Adrenal gland (tissue), 19 donors: ENCODE results near the gene FBXL15. TPM values are rescaled to one million over a fixed set of nuclear protein-coding genes. Genes with fewer than 3 reads are reported as not detected.

Experiments
- DNase-seq, 7 donors: peaks; one replicate each; pipeline ENCODE4 v3.0.0-alpha.2; 2019 to 2020
- H3K27ac ChIP-seq, 5 donors: fragments of 200-600 bp; sonication (generic) in 4 of 5; 1 replicate in 3 of 5; 2 replicates in 2 of 5; pipeline versions ENCODE4 v1.5.1 to v1.8.0; 2016 to 2020; ENCODE audit warnings: mild to moderate bottlenecking in 1 of 5
- H3K27me3 ChIP-seq: fragments of 200-600 bp; 2 replicates; pipeline ENCODE4 v1.8.0; 2021
- H3K36me3 ChIP-seq, 2 donors: fragments of 200-600 bp; replicated peaks in 1 of 2; 1 replicate in 1 of 2; 2 replicates in 1 of 2; pipeline versions ENCODE4 v1.5.1 to v1.8.0; 2018 to 2022
- H3K4me1 ChIP-seq, 2 donors: fragments of 200-600 bp; replicated peaks in 1 of 2; 1 replicate in 1 of 2; 2 replicates in 1 of 2; pipeline versions ENCODE4 v1.5.1 to v1.8.0; 2018 to 2021
- H3K4me3 ChIP-seq, 4 donors: fragments of 200-600 bp; sonication (generic) in 3 of 4; one replicate each; pipeline ENCODE4 v1.5.1; 2016 to 2018
- H3K9me3 ChIP-seq, 3 donors: fragments of 200-600 bp; sonication (generic) in 1 of 3; replicated peaks in 1 of 3; 1 replicate in 2 of 3; 2 replicates in 1 of 3; pipeline versions ENCODE4 v1.5.1 to v1.8.0; 2016 to 2021
- CTCF ChIP-seq, 6 experiments: fragments of 450-650 bp in 4 of 6; fragments of 200-600 bp in 2 of 6; sonication (generic) in 1 of 6; IDR thresholded peaks; 1 replicate in 5 of 6; 2 replicates in 1 of 6; pipeline versions ENCODE4 v1.5.1 to v1.8.0; 2016 to 2021; ENCODE audit warnings: antibody characterized with exemption in 6 of 6, mild to moderate bottlenecking in 2 of 6, moderate library complexity in 1 of 6
- POLR2A ChIP-seq, 2 donors: fragments of 450-650 bp; IDR thresholded peaks; one replicate each; pipeline ENCODE4 v1.6.1; 2017; ENCODE audit warnings: antibody characterized with exemption in 2 of 2, mild to moderate bottlenecking in 2 of 2, moderate library complexity in 1 of 2
- WGBS, 4 donors: extraction: QIAGEN DNeasy Blood & Tissue Kit in 2 of 4; methylation state at CpG; one replicate each; pipeline versions ENCODE4 v1.1.5 to v1.1.7; 2013 to 2017; 5-methylcytosine and 5-hydroxymethylcytosine counted together
- intact Hi-C, 2 donors: fragments of 100-400 bp; cut with DNase I; formaldehyde crosslinking; loops; one replicate each; pipeline versions ENCODE4 v1.14.1 to v1.15.0; 2022 to 2023
- long read RNA-seq, 10 donors: library from polyadenylated mRNA in 3 of 10; unstranded in 2 of 10; stranded (forward) in 1 of 10; transcript quantifications; one replicate each; pipeline ENCODE4 v2.0.0 and lab custom pipeline, GENCODE V29; 2021 to 2026
- polyA plus RNA-seq, 3 donors: library from polyadenylated mRNA; stranded (reverse); fragments of 200-250 nt in 2 of 3; fragments of 350-450 nt in 1 of 3; fragmentation: Illumina TruSeq in 1 of 3; extraction: RNeasy Lipid Tissue Mini Kit (QIAGEN cat#74804) in 1 of 3; gene quantifications; one replicate each; pipeline ENCODE4 v1.2.3, GENCODE V29; 2013 to 2014
- total RNA-seq, 9 donors: library from RNA; depleted of rRNA in 4 of 9; stranded (reverse); fragments of >200 nt in 4 of 9; fragments of 120-200 nt in 1 of 9; fragmentation: NEBNext Ultra II Directional in 1 of 9; extraction: Animal tissue kit (Norgen Biotek cat#: 25700) in 1 of 9; gene quantifications; one replicate each; pipeline versions ENCODE4 v1.1.0 to v1.2.4, GENCODE V29; 2013 to 2023
- donor health status: healthy with polysubstance abuse.
- donor health status: Bipolar disorder and iron deficiency.
- donor health status: DM: yes; HTN: yes; CAD: no.
- donor health status: DM: no; HTN: no; CAD: no.
- donor health status: DM: no; HTN: no; CAD: no.
- donor health status: DM: yes; HTN: yes; CAD: no.

FBXL15 gene, protein sequence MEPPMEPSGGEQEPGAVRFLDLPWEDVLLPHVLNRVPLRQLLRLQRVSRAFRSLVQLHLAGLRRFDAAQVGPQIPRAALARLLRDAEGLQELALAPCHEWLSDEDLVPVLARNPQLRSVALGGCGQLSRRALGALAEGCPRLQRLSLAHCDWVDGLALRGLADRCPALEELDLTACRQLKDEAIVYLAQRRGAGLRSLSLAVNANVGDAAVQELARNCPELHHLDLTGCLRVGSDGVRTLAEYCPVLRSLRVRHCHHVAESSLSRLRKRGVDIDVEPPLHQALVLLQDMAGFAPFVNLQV
- total RNA-seq (10 to 100 TPM; 21.6 to 61.9 (median 32.3) TPM), polyA plus RNA-seq (10 to 100 TPM in 2 of 3 donors, 1 to 10 TPM in 1; 2.1 to 26.1 (median 25.5) TPM)
- long read RNA-seq, donor 1, transcript FBXL15-201 (4 exons, 2,362 nt) = major isoform, 9 of 26 reads
- long read RNA-seq, donor 1, partial matches to known transcripts = 17 of 26 reads
- long read RNA-seq, donor 1, other reads (novel, unspliced or antisense) = 0 of 26 reads
- long read RNA-seq, donor 2, transcript FBXL15-201 (4 exons, 2,362 nt) = major isoform, 6 of 109 reads
- long read RNA-seq, donor 2, partial matches to known transcripts = 45 of 109 reads
- long read RNA-seq, donor 2, other reads (novel, unspliced or antisense) = 58 of 109 reads
- long read RNA-seq, donor 3, partial matches to known transcripts = 164 of 216 reads
- long read RNA-seq, donor 3, other reads (novel, unspliced or antisense) = 48 of 216 reads
- long read RNA-seq, donor 4, transcript FBXL15-201 (4 exons, 2,362 nt) = major isoform, 18 of 54 reads
- long read RNA-seq, donor 4, partial matches to known transcripts = 26 of 54 reads
- long read RNA-seq, donor 4, other reads (novel, unspliced or antisense) = 10 of 54 reads
- long read RNA-seq, donor 5, transcript FBXL15-201 (4 exons, 2,362 nt) = major isoform, 26 of 114 reads
- long read RNA-seq, donor 5, partial matches to known transcripts = 74 of 114 reads
- long read RNA-seq, donor 5, other reads (novel, unspliced or antisense) = 13 of 114 reads
- long read RNA-seq, donor 6, transcript FBXL15-201 (4 exons, 2,362 nt) = major isoform, 11 of 47 reads
- long read RNA-seq, donor 6, partial matches to known transcripts = 30 of 47 reads
- long read RNA-seq, donor 6, other reads (novel, unspliced or antisense) = 6 of 47 reads
- long read RNA-seq, donor 7, partial matches to known transcripts = 7 of 9 reads
- long read RNA-seq, donor 7, other reads (novel, unspliced or antisense) = 0 of 9 reads
- long read RNA-seq, donor 8, transcript FBXL15-201 (4 exons, 2,362 nt) = major isoform, 10 of 23 reads
- long read RNA-seq, donor 8, partial matches to known transcripts = 12 of 23 reads
- long read RNA-seq, donor 8, other reads (novel, unspliced or antisense) = 0 of 23 reads
- long read RNA-seq, donor 9, transcript FBXL15-201 (4 exons, 2,362 nt) = major isoform, 5 of 6 reads
- long read RNA-seq, donor 9, partial matches to known transcripts = 0 of 6 reads
- long read RNA-seq, donor 9, other reads (novel, unspliced or antisense) = 0 of 6 reads
- long read RNA-seq, donor 10, partial matches to known transcripts = 12 of 14 reads
- long read RNA-seq, donor 10, other reads (novel, unspliced or antisense) = 0 of 14 reads

DNA sequence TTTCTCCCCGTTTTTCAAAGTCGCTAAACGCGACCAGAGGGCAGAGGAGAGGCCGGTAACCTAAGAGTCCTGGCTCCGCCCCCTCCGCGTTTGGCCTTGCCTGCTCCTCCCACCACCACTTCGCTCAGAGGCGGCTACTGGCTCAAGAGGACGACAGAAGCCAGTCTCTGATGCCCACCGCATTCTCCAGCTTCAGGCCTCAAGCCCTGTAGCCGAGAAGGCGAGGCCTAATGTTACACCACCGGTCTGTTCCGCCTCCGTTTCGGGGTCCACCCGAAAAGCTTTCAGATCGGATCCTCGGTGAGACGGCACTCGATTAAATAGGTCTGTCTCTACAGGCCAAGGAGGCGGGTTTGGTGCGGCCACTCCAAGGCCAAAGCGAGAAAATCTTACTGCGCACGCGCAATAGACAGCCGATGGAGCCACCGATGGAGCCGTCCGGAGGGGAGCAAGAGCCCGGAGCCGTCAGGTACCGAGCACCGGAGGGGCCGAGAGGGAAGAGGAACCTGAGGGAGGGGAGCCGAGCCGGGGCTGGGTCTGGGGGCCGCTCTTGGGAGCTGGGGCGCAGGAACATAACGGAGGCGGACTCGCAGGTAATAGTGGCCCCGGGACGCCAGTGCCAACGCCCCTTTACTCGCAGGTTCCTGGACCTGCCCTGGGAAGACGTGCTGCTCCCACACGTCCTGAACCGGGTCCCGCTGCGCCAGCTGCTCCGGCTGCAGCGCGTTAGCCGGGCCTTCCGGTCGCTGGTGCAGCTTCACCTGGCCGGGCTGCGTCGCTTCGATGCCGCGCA lies at the start of gene FBXL15:
TSS of gene FBXL15 (plus strand) at position 123 of the 793 bp plus-strand sequence. CDS start at position 417, 294 bp downstream.
- Histone ChIP-seq H3K4me1 (peaks cover 28 to 32% of the 10 kb centered on the region in 2 donors), H3K9me3 (no peaks in the 10 kb centered on the region), H3K27me3 (peaks cover 2% of the 10 kb centered on the region), H3K36me3 (peaks cover 0 to 20% of the 10 kb centered on the region in 2 donors), H3K27ac (peak within 1 kb of the TSS; percentile 72 to 96 (median 86)), H3K4me3 (peak within 1 kb of the TSS; percentile 68 to 98 (median 96))
- intact Hi-C loops = no loop called here
- TF ChIP-seq CTCF (IDR thresholded peaks at IDR 0.05) = no peak
- TF ChIP-seq POLR2A (IDR thresholded peaks at IDR 0.05) = peak; percentile 32 to 61
- peak; percentile 96 to 99 (median 98) for DNase-seq
- WGBS, 4 donors = 0 to 1% (median 0%) methylated on average over 10 to 66 of the region's 66 CpGs

DNA sequence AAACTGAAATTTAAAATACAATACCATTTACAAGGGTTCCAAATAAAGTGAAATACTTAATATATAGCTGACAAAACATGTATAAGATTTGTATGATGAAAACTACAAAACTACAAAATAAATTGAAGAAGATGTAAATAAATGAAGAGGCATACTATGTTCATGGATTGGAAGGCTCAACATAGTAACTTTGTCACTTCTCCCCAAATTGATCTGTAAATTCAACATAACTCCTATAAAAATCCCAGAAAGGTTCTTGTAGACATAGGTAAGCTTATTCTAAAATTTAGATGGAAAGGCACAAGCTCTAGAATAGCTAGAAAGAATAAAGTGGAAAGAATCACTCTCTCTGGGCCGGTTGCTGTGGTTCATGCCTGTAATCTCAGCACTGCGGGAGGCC lies 49.3 kb upstream of the FBXL15 start:
- Histone ChIP-seq H3K27me3 (no peaks in the 10 kb centered on the region), H3K4me1 (no peaks in the 10 kb centered on the region), H3K9me3 (no peaks in the 10 kb centered on the region), H3K36me3 (peaks cover 0 to 92% of the 10 kb centered on the region in 2 donors), H3K4me3 (no peak overlapping the region), H3K27ac (no peak overlapping the region)
- intact Hi-C loops = no loop called here
- no peak for DNase-seq
- TF ChIP-seq POLR2A (IDR thresholded peaks at IDR 0.05) = no peak
- TF ChIP-seq CTCF (IDR thresholded peaks at IDR 0.05) = no peak
- 93 to 100% (median 98%) methylated on average over 2 of the region's 2 CpGs for WGBS, 4 donors

DNA sequence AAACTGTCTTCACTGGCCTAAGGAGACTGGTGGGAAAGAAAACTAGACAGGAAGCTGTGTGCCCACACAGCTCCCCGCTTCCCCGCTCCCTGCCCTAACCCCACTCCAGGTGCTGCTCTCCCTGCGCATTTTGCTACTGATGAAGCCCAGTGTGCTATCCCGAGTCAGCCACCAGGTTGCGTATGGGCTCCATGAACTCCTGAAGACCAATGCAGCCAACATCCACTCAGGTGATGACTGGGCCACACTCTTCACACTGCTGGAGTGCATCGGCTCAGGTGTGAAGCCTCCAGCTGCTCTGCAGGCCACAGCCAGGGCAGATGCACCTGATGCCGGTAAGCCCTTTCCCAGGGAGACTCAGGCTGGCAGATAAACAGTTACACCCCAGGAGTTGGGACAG lies 45.4 kb upstream of the FBXL15 start:
- TF ChIP-seq CTCF (IDR thresholded peaks at IDR 0.05) (no peak), POLR2A (IDR thresholded peaks at IDR 0.05) (no peak)
- peaks cover 0 to 92% of the 10 kb centered on the region in 2 donors for H3K36me3 ChIP-seq
- no peak overlapping the region for H3K4me3 ChIP-seq
- no peak for DNase-seq
- 87 to 97% (median 93%) methylated on average over 4 to 7 of the region's 7 CpGs for WGBS, 4 donors
- H3K27me3 ChIP-seq = no peaks in the 10 kb centered on the region
- intact Hi-C loops = no loop called here
- H3K27ac ChIP-seq = no peak overlapping the region
- no peaks in the 10 kb centered on the region for H3K4me1 ChIP-seq
- H3K9me3 ChIP-seq = no peaks in the 10 kb centered on the region
